Measurements from ENCODE around the gene SMAD5. TPM values are rescaled to one million over a fixed set of nuclear protein-coding genes. Genes with fewer than 3 reads are reported as not detected.
A peak's percentile ranks its signal among the peaks of the same experiment; 100 is the strongest.

The SMAD5 gene
- total and polyA plus RNA-seq, 2 experiments from 2014 or later: 34.4 to 68.8 TPM

- no peaks in the 10 kb centered on the region for H3K4me1 ChIP-seq (ENCODE audit: insufficient read depth)
- H3K9me2 ChIP-seq (replicated peaks; ENCODE audit: insufficient read depth): no peaks in the 10 kb centered on the region
- no peaks in the 10 kb centered on the region for H3K27me3 ChIP-seq
- DNase-seq (ENCODE audit: low spot score): no peak
- no peak for TF ChIP-seq EZH2 (IDR thresholded peaks at IDR 0.05; ENCODE audit: borderline replicate concordance)
- no peak for TF ChIP-seq EZH2phosphoT487 (IDR thresholded peaks at IDR 0.05; ENCODE audit: low read depth, severe bottlenecking, unreplicated experiment)
- no peak for TF ChIP-seq CTCF (IDR thresholded peaks at IDR 0.05; ENCODE audit: poor library complexity)
- H3K27ac ChIP-seq: no peak overlapping the region
- H3K9me3 ChIP-seq (ENCODE audit: low read depth): no peaks in the 10 kb centered on the region
- H2AFZ ChIP-seq: no peak overlapping the region
- H3K4me3 ChIP-seq: no peak overlapping the region
- H4K20me1 ChIP-seq (ENCODE audit: insufficient read depth, poor library complexity, severe bottlenecking): no peaks in the 10 kb centered on the region
- peak overlapping the region; percentile 3 for H3K4me2 ChIP-seq
- H3K79me2 ChIP-seq: no peaks in the 10 kb centered on the region
- 24% methylated on average over 13 of the region's 13 CpGs for WGBS (ENCODE audit: low lambda C conversion rate, missing lambda C conversion rate)
- H3K36me3 ChIP-seq (replicated peaks; ENCODE audit: insufficient read depth, low read depth): no peaks in the 10 kb centered on the region
Observed at GRCh38 chr5:136202469-136203205, 70.0 kb downstream of the SMAD5 start.

GRCh38 chr5:136203303-136203922 lies 70.8 kb downstream of the SMAD5 start:
- Histone ChIP-seq H3K4me3 (no peak overlapping the region), H3K4me1 (ENCODE audit: insufficient read depth) (no peaks in the 10 kb centered on the region), H2AFZ (no peak overlapping the region), H4K20me1 (ENCODE audit: insufficient read depth, poor library complexity, severe bottlenecking) (no peaks in the 10 kb centered on the region), H3K79me2 (no peaks in the 10 kb centered on the region), H3K9me2 (replicated peaks; ENCODE audit: insufficient read depth) (no peaks in the 10 kb centered on the region), H3K27me3 (no peaks in the 10 kb centered on the region), H3K27ac (no peak overlapping the region), H3K9me3 (ENCODE audit: low read depth) (no peaks in the 10 kb centered on the region), H3K4me2 (no peak overlapping the region), H3K36me3 (replicated peaks; ENCODE audit: insufficient read depth, low read depth) (no peaks in the 10 kb centered on the region)
- WGBS (ENCODE audit: low lambda C conversion rate, missing lambda C conversion rate): 96% methylated on average over 6 of the region's 6 CpGs
- TF ChIP-seq CTCF (IDR thresholded peaks at IDR 0.05; ENCODE audit: poor library complexity) (no peak), EZH2 (IDR thresholded peaks at IDR 0.05; ENCODE audit: borderline replicate concordance) (no peak), EZH2phosphoT487 (IDR thresholded peaks at IDR 0.05; ENCODE audit: low read depth, severe bottlenecking, unreplicated experiment) (no peak)
- no peak for DNase-seq (ENCODE audit: low spot score)

- no peak for DNase-seq (ENCODE audit: low spot score)
- H3K9me2 ChIP-seq (replicated peaks; ENCODE audit: insufficient read depth): no peaks in the 10 kb centered on the region
- no peaks in the 10 kb centered on the region for H4K20me1 ChIP-seq (ENCODE audit: insufficient read depth, poor library complexity, severe bottlenecking)
- no peaks in the 10 kb centered on the region for H3K27me3 ChIP-seq
- no peaks in the 10 kb centered on the region for H3K79me2 ChIP-seq
- H2AFZ ChIP-seq: no peak overlapping the region
- no peak overlapping the region for H3K27ac ChIP-seq
- no peak overlapping the region for H3K4me2 ChIP-seq
- TF ChIP-seq EZH2phosphoT487 (IDR thresholded peaks at IDR 0.05; ENCODE audit: low read depth, severe bottlenecking, unreplicated experiment) (no peak), EZH2 (IDR thresholded peaks at IDR 0.05; ENCODE audit: borderline replicate concordance) (no peak), CTCF (IDR thresholded peaks at IDR 0.05; ENCODE audit: poor library complexity) (no peak)
- no peak overlapping the region for H3K4me3 ChIP-seq
- no peaks in the 10 kb centered on the region for H3K36me3 ChIP-seq (replicated peaks; ENCODE audit: insufficient read depth, low read depth)
- H3K9me3 ChIP-seq (ENCODE audit: low read depth): no peaks in the 10 kb centered on the region
- no peaks in the 10 kb centered on the region for H3K4me1 ChIP-seq (ENCODE audit: insufficient read depth)
- WGBS (ENCODE audit: low lambda C conversion rate, missing lambda C conversion rate): 97% methylated on average over 8 of the region's 8 CpGs
Observed at GRCh38 chr5:136205061-136205702, 72.5 kb downstream of the SMAD5 start.
